Mucosa of rectum (tissue), 2 donors: ENCODE data around the gene MEX3C.

Experiments used
- H3K27ac ChIP-seq, 2 donors: one replicate each; pipeline ENCODE4 v1.7.0; 2013; ENCODE audit warnings: inconsistent platforms in 2 of 2, low read depth in 2 of 2, low read length in 2 of 2
- H3K27me3 ChIP-seq, 2 donors: one replicate each; pipeline ENCODE4 v1.7.0; 2013; ENCODE audit warnings: low read length in 2 of 2; ENCODE audit not compliant: control insufficient read depth in 2 of 2, insufficient read depth in 2 of 2
- H3K36me3 ChIP-seq, 2 donors: one replicate each; pipeline ENCODE4 v1.7.0; 2013; ENCODE audit warnings: low read length in 2 of 2; ENCODE audit not compliant: control insufficient read depth in 2 of 2, insufficient read depth in 2 of 2
- H3K4me1 ChIP-seq, 2 donors: one replicate each; pipeline ENCODE4 v1.7.0; 2013; ENCODE audit warnings: low read length in 2 of 2, mild to moderate bottlenecking in 1 of 2; ENCODE audit not compliant: control insufficient read depth in 2 of 2, insufficient read depth in 2 of 2
- H3K4me3 ChIP-seq, 2 donors: one replicate each; pipeline ENCODE4 v1.7.0; 2013; ENCODE audit warnings: low read length in 2 of 2
- H3K9ac ChIP-seq, 2 donors: one replicate each; pipeline ENCODE4 v1.7.0; 2013; ENCODE audit warnings: low read length in 2 of 2, low read depth in 1 of 2, mild to moderate bottlenecking in 1 of 2
- H3K9me3 ChIP-seq, 2 donors: one replicate each; pipeline ENCODE4 v1.7.0; 2013; ENCODE audit warnings: low read length in 2 of 2; ENCODE audit not compliant: control insufficient read depth in 2 of 2
- donor health status: healthy.
- donor health status: Normal muscosa, but diverticular disease.

The MEX3C gene

DNA sequence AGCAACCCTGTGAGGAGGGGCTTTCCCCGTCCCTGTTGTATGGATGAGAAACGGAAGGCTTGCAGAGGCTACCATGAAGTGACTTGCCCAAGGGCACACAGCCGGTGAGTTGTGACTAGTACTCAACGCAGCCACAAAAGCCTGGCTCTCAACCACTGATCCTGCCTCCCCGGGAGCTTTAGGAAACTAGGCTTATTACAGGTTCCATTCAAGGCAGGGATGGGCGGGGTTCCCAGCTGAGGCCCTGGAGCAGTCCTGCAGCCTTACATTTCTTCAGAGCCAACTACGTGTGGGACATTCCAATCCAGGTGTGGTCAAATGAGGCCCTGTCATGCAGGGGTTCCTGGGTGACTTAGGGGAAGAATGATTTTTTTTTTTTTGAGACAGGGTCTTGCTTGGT is 59.6 kb downstream of the MEX3C start:
- Histone ChIP-seq H3K36me3 (no peaks in the 10 kb centered on the region), H3K9ac (no peak overlapping the region), H3K4me3 (no peak overlapping the region), H3K27me3 (no peaks in the 10 kb centered on the region), H3K4me1 (no peaks in the 10 kb centered on the region), H3K27ac (no peak overlapping the region), H3K9me3 (no peaks in the 10 kb centered on the region)

DNA sequence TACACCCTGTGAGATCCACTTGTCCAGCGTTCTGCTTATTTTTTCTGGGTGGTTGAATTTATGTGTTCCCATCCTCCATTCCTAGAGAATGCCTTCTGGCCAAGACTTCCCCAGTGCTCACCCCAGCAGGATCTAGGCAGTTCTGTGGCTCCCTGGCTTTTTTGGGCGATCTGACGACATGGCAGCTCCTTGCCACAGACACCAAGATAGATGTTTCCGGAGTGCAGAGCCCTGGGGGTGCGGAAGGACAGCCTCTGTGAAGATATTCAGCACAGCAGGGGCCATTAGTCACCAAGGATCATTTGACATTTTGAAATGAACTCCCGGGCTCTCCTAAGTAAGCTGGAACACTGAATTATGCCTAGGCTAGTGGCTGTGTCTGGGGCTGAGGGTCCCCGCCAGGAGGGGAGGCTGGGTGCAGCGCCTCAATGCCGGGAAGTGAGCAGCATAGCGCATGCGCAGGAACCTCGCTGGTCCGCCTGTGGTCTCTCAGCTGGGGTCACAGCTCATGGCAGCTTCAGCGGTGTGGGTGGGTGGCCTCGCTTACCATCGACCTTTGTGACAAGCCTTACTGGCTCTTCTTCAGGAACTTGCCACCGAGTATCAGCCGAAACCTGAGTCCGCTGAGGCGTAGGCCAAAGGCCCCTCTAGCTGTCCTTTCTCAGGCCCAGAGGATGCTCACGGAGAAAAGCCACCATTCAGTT is 60.3 kb downstream of the MEX3C start:
- Histone ChIP-seq H3K9me3 (no peaks in the 10 kb centered on the region), H3K36me3 (no peaks in the 10 kb centered on the region)

DNA sequence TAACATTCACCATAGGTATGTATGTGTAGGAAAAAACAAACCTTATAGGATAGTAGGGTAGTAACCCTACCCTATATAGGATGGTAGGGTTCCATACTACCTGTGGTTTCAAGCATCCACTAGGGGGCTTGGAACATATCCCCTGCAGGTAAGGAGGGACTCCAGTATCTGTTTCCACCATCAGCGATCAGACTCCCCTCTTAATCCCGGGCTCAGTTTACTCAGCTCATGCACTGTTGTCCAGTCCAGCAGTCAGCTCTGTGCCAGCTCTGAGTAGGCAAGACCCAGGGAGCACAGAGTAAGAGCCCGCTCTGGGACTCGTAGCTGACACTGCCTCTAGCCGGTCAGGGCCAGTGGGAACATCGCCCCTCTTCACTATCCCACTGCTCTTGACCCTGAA is 61.7 kb downstream of the MEX3C start:
- Histone ChIP-seq H3K27me3 (no peaks in the 10 kb centered on the region), H3K4me1 (no peaks in the 10 kb centered on the region), H3K9me3 (no peaks in the 10 kb centered on the region), H3K9ac (no peak overlapping the region), H3K4me3 (no peak overlapping the region), H3K27ac (no peak overlapping the region), H3K36me3 (no peaks in the 10 kb centered on the region)

More for the DNA sequence above, 60.3 kb downstream of the MEX3C start:
- Histone ChIP-seq H3K4me1 (no peaks in the 10 kb centered on the region), H3K27me3 (no peaks in the 10 kb centered on the region), H3K4me3 (no peak overlapping the region), H3K9ac (no peak overlapping the region), H3K27ac (no peak overlapping the region)

DNA sequence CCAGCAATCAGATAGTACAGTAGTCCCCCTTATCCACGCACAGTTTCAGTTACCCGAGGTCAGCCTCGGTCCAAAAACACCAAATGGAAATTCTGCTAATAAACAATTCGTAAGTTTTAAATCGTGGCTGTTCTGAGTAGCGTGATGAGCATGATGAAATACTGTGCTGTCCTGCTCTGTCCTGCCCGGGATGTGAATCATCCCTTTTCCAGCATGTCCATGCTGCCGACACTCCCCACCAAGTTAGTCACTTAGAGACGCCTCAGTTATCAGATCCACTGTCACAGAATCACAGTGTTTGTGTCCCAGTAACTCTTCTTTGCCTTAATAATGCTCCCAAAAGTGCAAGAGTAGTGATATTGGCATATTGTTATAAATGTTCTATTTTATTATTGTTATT is 62.1 kb downstream of the MEX3C start:
- no peaks in the 10 kb centered on the region for H3K9me3 ChIP-seq
- no peak overlapping the region for H3K9ac ChIP-seq
- H3K4me3 ChIP-seq, result no peak overlapping the region
- no peaks in the 10 kb centered on the region for H3K36me3 ChIP-seq
- H3K4me1 ChIP-seq, result no peaks in the 10 kb centered on the region
- no peak overlapping the region for H3K27ac ChIP-seq
- no peaks in the 10 kb centered on the region for H3K27me3 ChIP-seq

DNA sequence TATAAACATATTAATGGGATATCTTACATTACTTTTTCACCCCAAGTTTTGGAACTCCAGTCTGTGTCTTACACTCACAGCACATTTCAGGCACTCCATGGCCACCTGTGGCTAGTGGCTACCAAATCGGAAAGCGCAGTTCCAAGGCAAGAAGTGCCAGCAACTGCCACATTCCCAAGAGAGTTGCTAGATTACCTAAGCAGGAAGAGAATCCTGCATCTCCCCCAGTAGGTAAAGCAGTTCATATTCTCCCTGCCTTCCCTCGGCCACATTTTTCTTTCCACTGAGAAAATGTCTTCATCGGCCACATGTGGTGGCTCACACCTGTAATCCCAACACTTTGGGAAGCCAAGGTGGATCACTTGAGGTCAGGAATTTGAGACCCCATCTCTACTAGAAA is 62.8 kb downstream of the MEX3C start:
- Histone ChIP-seq H3K36me3 (no peaks in the 10 kb centered on the region), H3K27ac (no peak overlapping the region), H3K4me3 (no peak overlapping the region), H3K9me3 (no peaks in the 10 kb centered on the region), H3K9ac (no peak overlapping the region), H3K27me3 (no peaks in the 10 kb centered on the region), H3K4me1 (no peaks in the 10 kb centered on the region)

DNA sequence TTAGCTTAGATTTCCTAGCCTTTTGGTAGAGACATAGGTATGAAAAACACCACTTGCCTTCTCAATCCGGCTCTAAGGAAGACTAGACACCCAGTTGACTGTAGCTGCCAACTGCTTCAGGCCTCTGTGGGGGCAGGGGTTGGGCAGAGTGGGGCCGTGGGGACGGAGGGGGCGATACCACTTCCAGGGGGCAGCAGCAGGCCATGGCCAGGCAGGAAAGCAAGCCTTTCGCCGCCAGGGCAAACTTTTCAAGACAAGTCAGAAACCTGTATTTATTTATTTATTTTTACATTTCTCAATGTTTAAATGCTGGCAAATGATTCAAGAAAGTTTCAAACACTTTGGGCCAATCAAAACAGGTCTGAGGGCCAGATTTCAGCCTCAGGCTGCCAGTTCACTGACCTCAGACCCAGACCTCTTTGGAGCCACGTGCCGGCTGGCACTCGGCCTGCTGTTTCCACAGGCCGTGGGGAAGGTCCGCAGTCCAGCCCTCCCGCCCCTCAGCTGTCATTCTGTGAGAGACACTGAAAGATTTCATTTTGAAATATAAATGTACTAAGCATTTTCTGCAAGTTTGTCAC is 63.8 kb downstream of the MEX3C start:
- Histone ChIP-seq H3K9me3 (no peaks in the 10 kb centered on the region), H3K36me3 (no peaks in the 10 kb centered on the region), H3K4me3 (no peak overlapping the region), H3K4me1 (no peaks in the 10 kb centered on the region), H3K27ac (no peak overlapping the region), H3K9ac (no peak overlapping the region), H3K27me3 (no peaks in the 10 kb centered on the region)

DNA sequence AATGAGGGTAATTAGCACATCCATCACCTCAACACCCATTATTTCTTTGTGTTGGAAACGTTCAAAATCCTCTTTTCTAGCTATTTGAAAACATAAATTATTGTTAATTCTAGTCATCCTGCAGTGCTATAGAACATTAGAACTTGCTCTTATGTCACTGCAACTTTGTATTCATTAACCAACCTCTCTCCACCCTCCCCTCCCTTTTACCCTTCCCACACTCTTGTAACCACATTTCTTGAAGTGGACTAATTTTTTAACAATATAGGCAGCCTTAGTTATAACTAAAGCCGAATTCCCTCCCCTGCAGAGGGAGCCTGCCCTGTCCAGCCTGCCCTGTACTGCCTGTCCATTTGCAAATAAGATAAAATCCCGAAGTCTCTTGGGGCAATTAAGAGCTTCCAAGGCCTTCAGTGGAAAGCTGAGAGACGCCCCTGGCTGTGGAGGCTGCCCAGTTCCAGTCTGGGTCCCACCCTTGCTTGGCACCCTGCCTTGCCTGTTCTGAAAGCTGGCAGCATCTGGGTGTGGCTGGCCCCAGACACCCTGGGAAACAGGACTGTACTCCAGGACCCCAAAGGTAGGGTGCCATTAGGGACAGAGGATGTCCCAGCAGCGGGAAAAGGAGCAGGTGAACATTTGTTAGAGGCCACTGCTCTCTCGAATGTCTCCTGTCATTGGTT is 65.1 kb downstream of the MEX3C start:
- H3K4me1 ChIP-seq, result no peaks in the 10 kb centered on the region
- no peak overlapping the region for H3K27ac ChIP-seq
- no peaks in the 10 kb centered on the region for H3K27me3 ChIP-seq
- H3K36me3 ChIP-seq, result no peaks in the 10 kb centered on the region
- no peaks in the 10 kb centered on the region for H3K9me3 ChIP-seq
- no peak overlapping the region for H3K4me3 ChIP-seq
- H3K9ac ChIP-seq, result no peak overlapping the region

DNA sequence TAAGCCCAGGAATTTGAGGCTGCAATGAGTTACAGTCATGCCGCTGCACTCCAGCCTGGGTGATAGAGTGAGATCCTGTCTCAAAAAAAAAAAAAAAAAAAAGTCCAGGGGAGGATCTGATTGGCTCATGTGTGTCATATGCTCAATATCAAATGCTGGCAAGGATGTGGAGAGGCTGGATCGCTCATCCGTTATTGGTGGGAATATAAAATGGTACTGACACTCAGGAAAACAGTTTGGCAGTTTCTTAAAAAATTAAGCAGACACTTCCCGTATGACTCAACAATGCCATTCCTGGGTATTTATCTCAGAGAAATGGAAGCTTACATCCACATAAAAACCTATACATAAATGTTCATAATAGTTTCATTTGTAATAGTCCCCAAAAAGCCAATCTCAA is 68.9 kb downstream of the MEX3C start:
- H3K9ac ChIP-seq, result no peak overlapping the region

DNA sequence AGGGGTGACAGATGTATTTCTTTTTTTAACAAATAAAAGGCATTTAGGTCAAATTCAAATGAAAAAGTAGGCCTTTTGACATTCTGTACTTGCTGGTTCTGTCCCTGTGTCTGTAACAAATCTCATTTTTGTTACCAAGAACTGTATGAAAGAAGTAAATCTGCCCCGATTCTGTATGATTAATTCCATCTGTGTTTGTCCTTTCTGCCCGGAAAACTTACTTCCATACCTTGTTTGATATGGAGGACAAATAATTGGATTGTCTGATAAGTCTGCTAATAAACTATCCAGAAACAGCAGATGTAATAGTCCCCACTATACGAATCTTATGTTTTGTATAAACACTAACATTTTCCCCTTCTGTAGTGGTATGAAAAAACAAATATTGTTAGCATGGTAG is 69.8 kb downstream of the MEX3C start:
- H3K27ac ChIP-seq, result no peak overlapping the region
- no peaks in the 10 kb centered on the region for H3K27me3 ChIP-seq
- no peaks in the 10 kb centered on the region for H3K9me3 ChIP-seq
- H3K36me3 ChIP-seq, result no peaks in the 10 kb centered on the region
- no peak overlapping the region for H3K9ac ChIP-seq
- H3K4me3 ChIP-seq, result no peak overlapping the region
- H3K4me1 ChIP-seq, result no peaks in the 10 kb centered on the region

More for the DNA sequence above, 68.9 kb downstream of the MEX3C start:
- H3K27ac ChIP-seq, result no peak overlapping the region
- H3K4me1 ChIP-seq, result no peaks in the 10 kb centered on the region
- H3K4me3 ChIP-seq, result no peak overlapping the region
- no peaks in the 10 kb centered on the region for H3K27me3 ChIP-seq
- H3K9me3 ChIP-seq, result no peaks in the 10 kb centered on the region
- no peaks in the 10 kb centered on the region for H3K36me3 ChIP-seq

DNA sequence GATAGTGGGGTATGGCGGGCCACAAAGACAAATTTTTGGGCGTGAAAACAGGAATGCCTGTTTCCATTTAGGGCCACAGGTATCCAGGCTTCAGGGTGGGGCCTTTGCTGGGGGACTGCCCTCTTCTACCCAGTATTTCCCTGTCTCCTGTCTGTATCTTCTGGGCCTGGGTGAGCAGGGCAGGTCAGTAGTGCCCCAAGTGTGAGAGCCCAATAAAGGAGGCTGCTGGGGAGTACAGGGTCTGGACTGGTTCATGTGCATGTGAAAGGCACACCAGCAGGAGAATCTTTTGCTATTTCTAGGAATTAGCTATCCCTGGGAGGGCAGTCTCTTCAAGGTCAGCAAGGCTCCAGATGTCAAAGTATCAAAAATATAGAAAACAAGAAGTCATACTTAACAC is 71.5 kb downstream of the MEX3C start:
- Histone ChIP-seq H3K36me3 (no peaks in the 10 kb centered on the region), H3K4me1 (no peaks in the 10 kb centered on the region), H3K27ac (no peak overlapping the region), H3K27me3 (no peaks in the 10 kb centered on the region), H3K9me3 (no peaks in the 10 kb centered on the region), H3K9ac (no peak overlapping the region), H3K4me3 (no peak overlapping the region)
